OCI-LY7 (cell line): ENCODE data around the gene TCEANC.

Experiments
- EZH2phosphoT487 ChIP-seq: fragments of 200-600 bp; sonication (generic); IDR thresholded peaks from 2 replicates; pipeline ENCODE4 v1.6.1; 2018; ENCODE audit warnings: low read depth, borderline replicate concordance, mild to moderate bottlenecking, mixed run types, antibody characterized with exemption, low read length, moderate library complexity, mixed read lengths
- TF ChIP-seq, protein P1 (sequence below): fragments of 200-600 bp; sonication (generic); conservative IDR thresholded peaks from 2 replicates; pipeline ENCODE4 v1.5.1; 2014; ENCODE audit warnings: mild to moderate bottlenecking, antibody characterized with exemption, low read length, moderate library complexity, mixed read lengths

GRCh38 chrX:13661735-13662288, 8.9 kb downstream of the TCEANC start:
- TF ChIP-seq, protein P1, sequence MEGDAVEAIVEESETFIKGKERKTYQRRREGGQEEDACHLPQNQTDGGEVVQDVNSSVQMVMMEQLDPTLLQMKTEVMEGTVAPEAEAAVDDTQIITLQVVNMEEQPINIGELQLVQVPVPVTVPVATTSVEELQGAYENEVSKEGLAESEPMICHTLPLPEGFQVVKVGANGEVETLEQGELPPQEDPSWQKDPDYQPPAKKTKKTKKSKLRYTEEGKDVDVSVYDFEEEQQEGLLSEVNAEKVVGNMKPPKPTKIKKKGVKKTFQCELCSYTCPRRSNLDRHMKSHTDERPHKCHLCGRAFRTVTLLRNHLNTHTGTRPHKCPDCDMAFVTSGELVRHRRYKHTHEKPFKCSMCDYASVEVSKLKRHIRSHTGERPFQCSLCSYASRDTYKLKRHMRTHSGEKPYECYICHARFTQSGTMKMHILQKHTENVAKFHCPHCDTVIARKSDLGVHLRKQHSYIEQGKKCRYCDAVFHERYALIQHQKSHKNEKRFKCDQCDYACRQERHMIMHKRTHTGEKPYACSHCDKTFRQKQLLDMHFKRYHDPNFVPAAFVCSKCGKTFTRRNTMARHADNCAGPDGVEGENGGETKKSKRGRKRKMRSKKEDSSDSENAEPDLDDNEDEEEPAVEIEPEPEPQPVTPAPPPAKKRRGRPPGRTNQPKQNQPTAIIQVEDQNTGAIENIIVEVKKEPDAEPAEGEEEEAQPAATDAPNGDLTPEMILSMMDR: no peak
- TF ChIP-seq EZH2phosphoT487: no peak
